Adrenal gland (tissue), 5 donors: ENCODE data around the gene CNOT6.

Experiments used
- POLR2A ChIP-seq, 2 donors: fragments of 450-650 bp; IDR thresholded peaks; one replicate each; pipeline ENCODE4 v1.6.1; 2017; ENCODE audit warnings: antibody characterized with exemption in 2 of 2, mild to moderate bottlenecking in 2 of 2, moderate library complexity in 1 of 2
- TF ChIP-seq, protein P1 (sequence below), 6 experiments: fragments of 450-650 bp in 4 of 6; fragments of 200-600 bp in 2 of 6; sonication (generic) in 1 of 6; IDR thresholded peaks; 1 replicate in 5 of 6; 2 replicates in 1 of 6; pipeline versions ENCODE4 v1.5.1 to v1.8.0; 2016 to 2021; ENCODE audit warnings: antibody characterized with exemption in 6 of 6, mild to moderate bottlenecking in 2 of 6, moderate library complexity in 1 of 6
- donor health status: DM: no; HTN: no; CAD: no.

DNA sequence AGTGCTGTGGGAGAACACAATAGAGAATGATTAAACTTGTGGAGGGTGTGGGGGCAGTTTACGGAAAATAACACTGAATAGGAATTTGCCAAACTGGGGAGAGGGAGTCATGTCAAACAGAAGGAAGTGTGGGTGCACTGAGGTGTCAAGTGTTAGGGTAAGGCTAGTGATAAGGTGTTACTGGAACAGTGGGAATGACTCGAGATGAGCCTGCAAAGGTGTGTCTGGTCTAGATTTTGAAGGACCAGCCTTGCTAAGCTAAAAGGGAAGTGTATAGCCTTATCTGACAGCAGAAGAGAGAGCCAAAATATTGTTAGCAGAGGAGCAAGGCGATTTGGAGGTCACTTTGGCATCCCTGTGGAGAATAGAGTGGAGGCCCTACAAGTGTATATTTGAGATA, 4.2 kb downstream of the CNOT6 start:
- TF ChIP-seq, protein P1, sequence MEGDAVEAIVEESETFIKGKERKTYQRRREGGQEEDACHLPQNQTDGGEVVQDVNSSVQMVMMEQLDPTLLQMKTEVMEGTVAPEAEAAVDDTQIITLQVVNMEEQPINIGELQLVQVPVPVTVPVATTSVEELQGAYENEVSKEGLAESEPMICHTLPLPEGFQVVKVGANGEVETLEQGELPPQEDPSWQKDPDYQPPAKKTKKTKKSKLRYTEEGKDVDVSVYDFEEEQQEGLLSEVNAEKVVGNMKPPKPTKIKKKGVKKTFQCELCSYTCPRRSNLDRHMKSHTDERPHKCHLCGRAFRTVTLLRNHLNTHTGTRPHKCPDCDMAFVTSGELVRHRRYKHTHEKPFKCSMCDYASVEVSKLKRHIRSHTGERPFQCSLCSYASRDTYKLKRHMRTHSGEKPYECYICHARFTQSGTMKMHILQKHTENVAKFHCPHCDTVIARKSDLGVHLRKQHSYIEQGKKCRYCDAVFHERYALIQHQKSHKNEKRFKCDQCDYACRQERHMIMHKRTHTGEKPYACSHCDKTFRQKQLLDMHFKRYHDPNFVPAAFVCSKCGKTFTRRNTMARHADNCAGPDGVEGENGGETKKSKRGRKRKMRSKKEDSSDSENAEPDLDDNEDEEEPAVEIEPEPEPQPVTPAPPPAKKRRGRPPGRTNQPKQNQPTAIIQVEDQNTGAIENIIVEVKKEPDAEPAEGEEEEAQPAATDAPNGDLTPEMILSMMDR (IDR thresholded peaks at IDR 0.05), result no peak
- TF ChIP-seq POLR2A (IDR thresholded peaks at IDR 0.05), result no peak
